ENCODE results near the gene VCP. TPM values are rescaled to one million over a fixed set of nuclear protein-coding genes. Genes with fewer than 3 reads are reported as not detected.
A peak's percentile ranks its signal among the peaks of the same experiment; 100 is the strongest.

The VCP gene
- total RNA-seq, 3 donors from 2014 or later = 150 to 193 (median 174) TPM

DNA sequence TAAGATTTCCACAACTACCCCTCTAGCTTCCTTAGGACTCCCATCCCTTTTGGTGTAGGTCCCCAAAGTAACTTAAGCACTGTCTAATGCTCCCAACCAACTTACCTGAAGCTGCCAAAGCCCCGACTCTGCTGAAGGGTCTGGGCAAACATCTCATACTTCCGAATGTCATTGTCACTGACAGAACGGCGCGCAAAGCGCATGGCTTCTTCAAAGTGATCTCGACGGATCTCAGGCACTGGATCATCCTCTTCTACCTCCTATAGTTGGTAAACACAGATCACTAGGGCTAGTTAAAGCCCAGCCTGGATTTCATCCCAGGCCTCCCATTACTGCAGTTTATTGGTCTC, 15.2 kb downstream of the VCP start:
- ATAC-seq = no peak
- Histone ChIP-seq H3K4me3 (no peak overlapping the region), H3K9me3 (no peaks in the 10 kb centered on the region), H3K4me1 (ENCODE audit: low read depth) (no peaks in the 10 kb centered on the region), H3K36me3 (ENCODE audit: low read depth) (peaks cover 50% of the 10 kb centered on the region)
- DNase-seq = no peak
- TF ChIP-seq, protein P1, sequence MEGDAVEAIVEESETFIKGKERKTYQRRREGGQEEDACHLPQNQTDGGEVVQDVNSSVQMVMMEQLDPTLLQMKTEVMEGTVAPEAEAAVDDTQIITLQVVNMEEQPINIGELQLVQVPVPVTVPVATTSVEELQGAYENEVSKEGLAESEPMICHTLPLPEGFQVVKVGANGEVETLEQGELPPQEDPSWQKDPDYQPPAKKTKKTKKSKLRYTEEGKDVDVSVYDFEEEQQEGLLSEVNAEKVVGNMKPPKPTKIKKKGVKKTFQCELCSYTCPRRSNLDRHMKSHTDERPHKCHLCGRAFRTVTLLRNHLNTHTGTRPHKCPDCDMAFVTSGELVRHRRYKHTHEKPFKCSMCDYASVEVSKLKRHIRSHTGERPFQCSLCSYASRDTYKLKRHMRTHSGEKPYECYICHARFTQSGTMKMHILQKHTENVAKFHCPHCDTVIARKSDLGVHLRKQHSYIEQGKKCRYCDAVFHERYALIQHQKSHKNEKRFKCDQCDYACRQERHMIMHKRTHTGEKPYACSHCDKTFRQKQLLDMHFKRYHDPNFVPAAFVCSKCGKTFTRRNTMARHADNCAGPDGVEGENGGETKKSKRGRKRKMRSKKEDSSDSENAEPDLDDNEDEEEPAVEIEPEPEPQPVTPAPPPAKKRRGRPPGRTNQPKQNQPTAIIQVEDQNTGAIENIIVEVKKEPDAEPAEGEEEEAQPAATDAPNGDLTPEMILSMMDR (IDR thresholded peaks at IDR 0.05) = no peak
- intact Hi-C loops (cut with DNase I, micrococcal nuclease) = no loop called here

DNA sequence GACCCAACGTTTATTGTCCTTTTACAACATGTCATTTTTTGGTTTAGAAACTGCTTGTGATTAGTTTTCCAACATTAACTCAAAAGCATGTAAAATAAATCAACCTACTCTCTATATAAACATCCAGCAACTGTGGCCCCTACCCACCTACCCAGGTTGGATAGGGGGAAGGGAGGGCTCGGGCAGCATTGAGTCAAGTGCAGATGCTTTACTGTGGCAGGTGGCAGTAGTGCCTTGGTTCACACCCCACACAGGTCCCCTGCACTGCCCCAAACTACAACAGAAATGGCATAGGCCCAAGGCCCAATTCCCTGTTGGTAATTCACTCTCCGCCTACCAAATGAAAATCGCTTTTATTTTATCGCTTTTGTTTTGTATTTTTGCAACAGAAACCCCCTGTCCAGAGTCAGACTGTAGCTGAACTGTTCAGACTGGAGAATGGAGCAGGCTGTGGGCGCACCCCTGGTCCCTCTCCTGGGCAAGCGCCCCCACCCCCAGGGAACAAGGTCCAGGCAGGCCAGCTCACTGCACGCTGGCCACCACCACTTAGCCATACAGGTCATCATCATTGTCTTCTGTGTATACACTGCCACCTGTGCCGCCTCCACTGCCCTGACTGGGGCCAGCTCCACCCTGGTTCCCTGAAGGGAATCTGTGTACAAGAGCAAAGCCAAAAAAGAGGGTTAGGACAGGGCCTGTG, 15.7 kb downstream of the VCP start:
- DNase-seq (no peak), ATAC-seq (no peak)
- Histone ChIP-seq H3K4me3 (no peak overlapping the region), H3K36me3 (ENCODE audit: low read depth) (peaks cover 45% of the 10 kb centered on the region), H3K9me3 (no peaks in the 10 kb centered on the region), H3K4me1 (ENCODE audit: low read depth) (no peaks in the 10 kb centered on the region)
- intact Hi-C loops (cut with DNase I, micrococcal nuclease) = no loop called here
- TF ChIP-seq, protein P1 (IDR thresholded peaks at IDR 0.05) = no peak

DNA sequence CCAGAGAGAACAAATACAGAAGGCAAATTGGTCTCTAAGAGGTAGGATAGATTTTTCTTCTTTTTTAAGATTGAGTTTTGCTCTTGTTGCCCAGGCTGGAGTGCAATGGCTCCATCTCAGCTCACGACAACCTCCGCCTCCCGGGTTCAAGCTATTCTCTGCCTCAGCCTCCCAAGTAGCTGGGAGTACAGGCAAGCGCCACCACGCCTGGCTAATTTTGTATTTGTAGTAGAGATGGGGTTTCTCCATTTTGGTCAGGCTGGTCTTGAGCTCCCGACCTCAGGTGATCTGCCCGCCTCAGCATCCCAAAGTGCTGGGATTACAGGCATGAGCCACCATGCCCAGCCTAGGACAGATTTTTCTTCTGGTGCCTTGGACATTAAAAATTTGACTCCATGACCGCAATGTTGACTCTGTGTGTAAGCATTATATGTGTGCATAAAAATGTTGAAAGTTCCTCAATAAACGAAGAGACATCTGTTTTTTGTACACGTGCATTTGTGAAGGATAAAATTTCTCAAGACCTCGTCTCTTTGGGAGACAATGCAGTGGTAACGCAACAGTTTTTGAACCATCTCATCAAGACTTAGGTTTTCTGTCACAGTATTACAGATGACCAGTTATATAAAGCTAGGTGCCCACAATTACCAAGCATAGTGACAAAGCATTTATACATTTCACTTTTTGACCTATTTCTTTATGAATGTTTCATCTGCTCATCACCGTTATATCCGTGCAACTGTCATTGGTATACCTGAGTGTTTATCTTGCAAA, 17.4 kb downstream of the VCP start:
- peaks cover 28% of the 10 kb centered on the region for H3K36me3 ChIP-seq (ENCODE audit: low read depth)
- intact Hi-C loops (cut with DNase I, micrococcal nuclease) = no loop called here

DNA sequence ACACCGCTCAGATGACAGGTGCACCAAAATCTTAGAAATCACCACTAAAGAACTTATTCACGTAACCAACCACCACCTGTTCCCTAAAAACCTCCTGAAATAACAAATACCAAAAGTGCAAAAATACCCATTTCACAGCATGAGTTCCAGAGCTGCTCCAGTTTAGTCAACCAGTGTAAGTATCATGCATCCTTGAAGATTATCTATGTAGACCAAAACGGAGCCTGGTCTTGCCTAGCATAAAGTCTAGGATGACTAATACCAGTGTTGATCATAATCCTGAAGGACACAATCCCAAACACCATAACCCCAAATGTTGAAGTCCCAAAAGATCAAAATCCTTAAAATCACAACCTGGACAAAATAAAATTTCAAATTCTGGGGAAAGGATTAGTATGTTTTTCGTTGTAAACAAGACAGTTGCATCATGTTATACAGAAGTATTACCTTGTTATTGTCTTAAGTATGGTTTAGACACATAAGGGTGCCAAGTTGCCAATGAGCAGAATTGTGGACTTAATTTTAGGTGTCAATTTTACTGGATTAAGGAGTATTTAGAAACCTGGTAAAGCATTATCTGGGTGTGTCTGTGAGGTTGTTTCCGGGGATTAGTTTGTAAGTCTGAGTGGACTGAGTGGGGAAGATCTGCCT, 18.1 kb downstream of the VCP start:
- no peaks in the 10 kb centered on the region for H3K9me3 ChIP-seq
- no peaks in the 10 kb centered on the region for H3K4me1 ChIP-seq (ENCODE audit: low read depth)
- no peak for DNase-seq
- TF ChIP-seq, protein P1 (IDR thresholded peaks at IDR 0.05) = no peak
- peaks cover 25% of the 10 kb centered on the region for H3K36me3 ChIP-seq (ENCODE audit: low read depth)
- no peak overlapping the region for H3K4me3 ChIP-seq
- ATAC-seq = no peak
- intact Hi-C loops (cut with DNase I, micrococcal nuclease) = no loop called here

More for the DNA sequence above, 17.4 kb downstream of the VCP start:
- H3K9me3 ChIP-seq = no peaks in the 10 kb centered on the region
- H3K4me1 ChIP-seq (ENCODE audit: low read depth) = no peaks in the 10 kb centered on the region
- ATAC-seq (no peak), DNase-seq (no peak)
- TF ChIP-seq, protein P1 (IDR thresholded peaks at IDR 0.05) = no peak
- H3K4me3 ChIP-seq = no peak overlapping the region

DNA sequence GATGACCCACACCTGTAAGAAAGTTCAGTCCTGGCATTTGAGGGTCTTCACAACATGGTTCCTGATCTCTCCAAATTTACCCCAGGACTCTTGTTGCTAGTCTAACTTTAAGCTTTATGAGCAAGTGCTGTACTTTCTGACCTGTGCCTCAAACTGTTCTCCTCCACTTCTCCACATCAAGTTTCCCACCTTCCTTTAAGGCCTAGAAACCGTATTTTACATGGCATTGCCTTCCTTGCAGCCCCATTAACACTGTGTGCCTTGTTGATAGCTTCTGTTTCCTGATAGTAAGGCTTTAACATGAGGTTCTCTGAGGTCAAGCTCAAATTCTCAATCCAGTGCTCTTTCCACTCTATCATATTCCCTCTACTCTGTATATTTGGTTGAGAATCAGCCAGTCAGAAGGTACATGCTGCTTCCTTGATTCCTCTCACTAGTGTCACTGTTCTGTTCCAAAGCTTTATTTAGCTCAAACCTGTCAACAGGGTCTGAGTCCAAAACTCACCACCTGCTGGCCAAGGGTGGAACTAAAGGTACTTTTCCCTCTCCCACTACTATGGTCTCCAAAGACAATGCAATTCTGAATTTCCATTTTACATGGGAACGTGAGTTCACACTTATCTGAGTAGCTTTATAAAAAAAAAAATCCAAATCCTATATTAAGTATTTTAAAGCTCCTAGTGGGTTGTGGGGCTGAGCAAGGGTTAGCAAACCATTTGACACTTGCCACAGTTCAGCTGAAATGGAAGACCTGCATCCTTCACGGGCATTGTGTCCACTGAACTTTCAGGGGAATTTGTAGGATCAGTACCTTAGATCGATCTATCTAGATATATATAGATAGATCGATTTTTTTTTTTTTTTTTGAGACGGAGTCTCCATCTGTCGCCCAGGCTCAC, 21.1 kb downstream of the VCP start:
- no peaks in the 10 kb centered on the region for H3K9me3 ChIP-seq
- H3K4me1 ChIP-seq (ENCODE audit: low read depth) = no peaks in the 10 kb centered on the region
- TF ChIP-seq, protein P1 (IDR thresholded peaks at IDR 0.05) = no peak
- DNase-seq (peak in 1 of 3 donors; percentile 66), ATAC-seq (peak; percentile 81)
- intact Hi-C loops (cut with DNase I, micrococcal nuclease) = no loop called here
- H3K36me3 ChIP-seq (ENCODE audit: low read depth) = peaks cover 4% of the 10 kb centered on the region
- H3K4me3 ChIP-seq = no peak overlapping the region
